SK-N-DZ (cell line): ENCODE measurements around the gene MATN3.
A peak's percentile ranks its signal among the peaks of the same experiment; 100 is the strongest.

Experiments used
- DNase-seq: peaks from one replicate; pipeline ENCODE4 v3.0.0-alpha.2; 2015; ENCODE audit warnings: low spot score

MATN3 gene

DNA sequence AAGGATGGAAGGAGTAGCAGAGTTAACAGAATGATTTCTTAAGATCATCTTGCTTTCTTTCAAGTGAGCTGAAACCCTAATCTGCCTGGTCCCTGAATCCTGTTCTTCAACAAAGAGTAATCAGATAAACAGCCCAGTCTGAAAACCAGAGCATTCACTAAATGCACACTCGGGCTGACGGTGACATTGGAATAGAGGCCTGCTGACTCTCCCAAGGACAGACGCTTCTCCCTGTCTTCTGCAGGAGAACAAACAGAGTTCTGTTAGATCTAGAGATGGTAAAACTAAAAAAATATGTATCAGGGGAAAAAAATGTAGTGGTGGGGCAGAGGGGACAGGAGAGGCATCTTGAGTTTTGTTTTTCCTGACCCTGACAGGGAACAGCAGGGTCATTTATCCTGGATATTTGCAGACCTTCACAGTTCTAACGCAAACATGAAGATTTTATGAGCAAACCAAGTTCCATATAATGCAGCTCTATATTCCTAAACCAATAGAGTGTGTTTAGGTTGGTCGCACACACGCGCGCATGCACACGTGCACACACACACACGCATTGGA, 7.3 kb downstream of the MATN3 start:
- peak; percentile 72 for DNase-seq

DNA sequence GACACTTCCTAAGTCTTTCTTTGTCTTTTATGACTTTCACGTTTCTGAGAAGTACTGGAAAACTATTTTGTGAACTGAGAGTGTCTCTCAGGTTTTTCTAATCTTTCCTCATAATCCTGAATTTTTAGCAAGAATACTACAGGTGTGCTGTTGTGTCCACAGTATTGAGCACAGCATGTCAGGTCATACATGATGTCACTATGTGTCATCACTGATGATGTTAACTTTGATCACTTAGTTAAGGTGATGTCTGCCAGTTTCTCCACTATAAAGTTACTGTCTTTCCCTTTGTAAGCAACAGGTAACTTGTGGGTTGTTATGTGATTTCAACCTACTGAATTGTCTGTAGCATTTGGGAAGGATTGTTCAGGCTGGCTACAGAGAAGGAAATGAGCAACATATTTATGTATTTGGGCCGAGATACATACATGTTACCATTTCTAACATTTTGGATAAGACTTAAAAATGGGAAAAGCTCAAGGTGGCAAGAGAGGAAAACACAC, 11.1 kb downstream of the MATN3 start:
- no peak for DNase-seq

DNA sequence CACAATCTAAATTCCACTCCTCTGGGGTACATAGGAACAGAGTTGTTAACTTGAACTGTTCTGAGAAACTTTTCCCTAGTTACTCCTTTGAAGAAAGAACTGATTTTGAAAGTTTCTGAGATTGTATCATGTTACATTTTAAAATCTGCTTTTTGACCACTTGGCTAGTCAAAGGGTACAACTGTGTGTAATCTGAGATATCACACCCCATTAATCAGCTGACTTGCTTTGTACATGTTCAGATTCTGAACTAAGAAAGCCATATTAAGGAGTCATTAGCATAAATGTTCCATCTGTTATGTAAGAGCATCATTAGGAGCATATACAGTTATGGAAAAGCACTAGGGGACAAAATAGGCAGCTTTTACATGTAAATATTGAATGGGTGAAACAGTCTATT, 18.7 kb downstream of the MATN3 start:
- DNase-seq = no peak

DNA sequence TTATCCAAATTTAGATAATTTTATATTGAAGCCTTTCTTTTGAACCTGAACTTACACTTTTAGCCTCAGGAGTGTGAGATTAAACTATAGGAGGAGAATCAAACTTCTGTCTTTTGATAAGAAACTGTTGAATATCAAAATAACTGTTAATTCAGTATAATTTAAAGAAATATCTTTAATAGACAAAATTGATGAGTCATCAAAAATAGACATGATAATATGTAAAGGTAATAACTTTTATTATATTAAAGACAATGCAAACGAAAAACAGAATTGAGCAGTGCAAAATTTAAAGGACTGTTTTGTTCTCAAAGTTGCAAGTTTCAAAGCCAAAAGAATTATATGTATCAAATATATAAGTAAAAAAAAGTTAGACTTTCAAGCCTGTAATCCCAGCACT, 20.6 kb downstream of the MATN3 start:
- no peak for DNase-seq

DNA sequence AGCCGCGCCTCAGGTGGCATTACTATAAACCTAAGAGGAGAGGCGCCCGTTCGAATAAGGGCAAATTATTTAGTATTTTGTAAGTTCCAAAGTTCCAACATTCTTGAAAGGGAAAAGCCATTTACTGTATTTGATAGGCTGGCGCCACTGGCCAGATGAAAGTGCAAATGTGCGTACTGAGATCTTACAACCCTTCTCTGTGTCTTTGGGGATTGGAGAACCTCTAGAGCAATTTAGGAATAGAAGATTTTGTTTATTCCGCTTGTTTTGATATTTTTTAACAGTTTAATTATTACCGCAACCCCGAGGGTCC, 22.1 kb downstream of the MATN3 start:
- no peak for DNase-seq

DNA sequence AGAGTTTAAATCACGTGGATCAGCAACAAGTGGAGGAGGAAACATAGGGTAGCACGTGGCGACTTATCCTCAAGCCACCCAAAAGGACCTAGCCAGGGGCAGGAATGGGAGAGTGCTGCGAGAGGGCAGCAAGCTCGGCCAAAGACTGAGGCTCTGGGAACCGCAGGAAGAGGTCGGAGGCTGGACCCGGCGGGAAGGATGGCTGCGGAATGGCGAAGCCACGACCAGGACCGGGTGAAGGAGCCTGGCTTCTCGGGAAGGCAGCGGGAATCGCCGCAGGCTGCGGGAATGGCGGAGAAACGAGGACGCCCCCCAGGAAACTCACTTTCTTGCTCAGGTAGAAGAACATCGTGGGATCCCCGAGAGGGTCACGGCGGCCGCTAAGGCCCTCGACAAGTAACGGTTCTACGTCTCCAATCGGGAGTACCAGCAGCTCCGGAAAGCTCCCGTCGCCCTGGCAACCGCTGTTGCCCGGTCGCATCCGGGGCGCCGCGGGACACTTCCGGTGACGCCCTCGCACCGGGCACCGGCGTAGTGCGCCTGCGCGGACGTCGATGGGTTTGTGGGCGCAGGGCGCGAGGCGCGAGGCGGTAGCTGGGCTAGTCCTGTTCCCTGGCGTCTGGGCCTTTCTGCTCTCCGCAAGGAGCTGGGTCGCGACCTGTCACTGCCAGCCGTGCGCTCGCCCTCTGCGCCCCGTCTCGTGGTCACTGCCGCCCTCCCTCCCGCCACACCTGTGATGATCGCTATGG, 22.6 kb downstream of the MATN3 start, which contains the start of gene WDR35:
TSS of gene WDR35 (minus strand) at position 439 of the 749 bp plus-strand sequence. CDS start at position 349, 90 bp downstream.
- DNase-seq = peak; percentile 80

DNA sequence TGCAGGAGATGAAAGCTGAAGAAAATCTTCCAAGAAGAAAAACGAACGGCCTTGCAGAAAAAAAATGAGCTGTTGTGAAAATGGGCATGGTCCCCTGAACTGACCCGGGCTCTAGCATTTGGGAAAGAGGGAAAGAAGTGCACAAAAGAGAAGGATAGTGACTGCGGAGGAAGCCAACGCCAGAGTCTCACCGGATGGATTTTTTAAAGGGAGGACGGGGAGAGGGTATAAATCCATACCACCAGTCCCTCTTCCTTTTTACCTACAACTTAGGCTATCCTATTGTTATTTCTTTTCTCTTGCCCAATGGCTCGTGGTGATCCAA, 23.2 kb downstream of the MATN3 start:
- no peak for DNase-seq

DNA sequence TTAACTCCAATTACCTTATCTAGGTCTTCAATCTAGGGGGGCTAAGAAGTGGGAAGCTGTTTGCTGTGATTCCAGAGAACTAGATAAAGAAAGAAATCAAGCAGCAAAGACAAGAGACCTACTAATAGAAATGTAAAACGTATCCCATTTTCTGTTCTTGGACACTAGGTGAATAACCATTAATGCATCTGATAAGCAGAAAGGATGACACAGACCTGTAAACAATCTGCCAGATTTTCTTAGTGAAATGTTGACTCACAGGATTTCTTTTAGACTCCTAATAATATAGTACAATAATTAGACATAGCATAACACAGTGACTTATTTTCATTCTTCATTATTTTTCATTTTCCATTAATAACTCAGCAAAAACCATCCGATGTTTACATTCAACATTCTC, 23.9 kb downstream of the MATN3 start:
- DNase-seq = no peak

DNA sequence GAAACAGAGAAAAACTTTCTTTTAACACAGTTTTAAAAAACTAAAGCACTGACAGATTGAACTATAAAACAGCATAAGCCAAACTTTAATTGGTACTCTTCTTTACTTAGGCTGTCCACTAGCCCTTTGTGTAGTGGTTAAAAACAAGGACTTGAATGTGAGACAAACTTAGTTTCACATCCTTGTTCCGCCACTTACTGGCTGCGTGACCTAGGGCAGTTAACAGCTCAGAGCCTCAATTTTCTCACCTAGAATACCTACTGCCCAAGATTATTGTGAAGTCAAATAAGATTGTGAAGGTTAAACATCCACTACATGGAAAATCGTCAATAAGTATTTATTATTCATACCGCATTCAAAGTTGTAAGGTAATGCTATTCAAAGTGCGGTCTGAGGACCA, 24.5 kb downstream of the MATN3 start:
- DNase-seq = no peak

DNA sequence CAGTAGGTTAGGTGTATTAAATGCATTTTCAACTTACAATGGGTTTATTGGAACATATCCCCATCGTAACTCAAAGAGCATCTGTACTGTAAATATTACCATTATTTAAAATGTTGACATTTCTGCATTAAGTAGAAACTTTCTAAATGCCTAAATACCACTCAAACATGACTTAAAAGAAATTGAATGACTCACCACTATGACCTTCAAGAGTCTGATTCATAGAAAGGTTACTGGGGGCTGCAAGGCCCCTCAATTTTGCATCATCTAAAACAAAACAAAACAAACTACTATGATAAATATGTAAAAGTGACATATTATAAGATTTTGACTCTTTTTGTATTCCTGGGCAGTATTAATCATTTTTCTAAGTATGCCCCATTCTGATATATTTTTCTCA, 30.2 kb downstream of the MATN3 start:
- DNase-seq = no peak

DNA sequence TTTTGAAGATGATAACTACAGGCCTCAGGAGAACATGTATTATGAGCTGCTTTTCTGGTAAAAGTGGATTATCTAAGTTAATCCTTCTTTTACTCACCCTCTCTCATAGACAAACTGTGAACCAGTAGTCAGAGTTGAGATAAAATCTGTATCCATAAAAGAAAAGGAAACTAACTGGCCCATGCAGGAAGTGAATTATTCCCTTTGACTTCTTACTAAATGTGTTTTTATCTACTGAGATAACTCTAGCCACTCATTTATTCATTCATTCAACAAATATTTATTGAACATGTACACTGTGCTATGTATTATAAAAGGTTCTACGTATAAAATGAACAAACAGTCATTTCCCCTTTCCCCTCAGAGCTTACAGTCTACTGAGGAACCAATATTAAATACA, 32.5 kb downstream of the MATN3 start:
- no peak for DNase-seq

DNA sequence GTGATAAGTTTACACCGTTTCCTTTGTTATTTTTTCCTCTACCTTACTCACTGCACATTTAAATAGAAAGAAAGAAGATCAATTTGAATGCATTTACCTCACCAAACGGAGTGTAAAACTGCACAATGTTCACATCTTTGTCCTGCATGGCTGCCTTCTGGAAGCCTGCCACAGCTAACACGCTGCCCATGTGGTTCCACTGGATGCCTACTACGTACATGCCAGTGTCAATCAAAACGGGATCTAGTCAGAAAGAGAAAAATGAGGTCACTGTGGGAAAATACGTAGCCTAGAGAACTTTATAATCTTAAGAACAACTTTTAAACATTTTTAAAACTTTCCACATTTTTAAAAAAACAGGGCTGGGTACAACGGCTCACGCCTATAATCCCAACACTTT, 39.0 kb downstream of the MATN3 start:
- no peak for DNase-seq

DNA sequence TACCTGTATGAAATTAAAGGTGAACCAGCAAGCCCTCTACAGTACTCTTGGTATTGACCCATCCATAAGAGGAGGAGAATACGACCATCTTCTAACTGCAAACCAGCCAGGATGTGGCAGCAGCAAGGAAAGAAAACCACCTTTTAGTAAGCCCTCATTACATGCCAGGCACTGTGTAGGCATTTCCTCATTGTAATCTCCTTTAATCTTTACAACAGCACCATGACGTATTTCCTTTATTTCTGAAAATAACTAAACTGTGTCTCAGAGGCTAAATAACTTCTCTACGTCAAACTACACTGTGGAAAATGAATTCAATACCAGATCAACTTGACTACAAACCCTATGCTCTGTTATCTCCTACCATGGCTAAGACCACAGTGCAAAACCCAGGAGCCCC, 40.8 kb downstream of the MATN3 start:
- DNase-seq = no peak

DNA sequence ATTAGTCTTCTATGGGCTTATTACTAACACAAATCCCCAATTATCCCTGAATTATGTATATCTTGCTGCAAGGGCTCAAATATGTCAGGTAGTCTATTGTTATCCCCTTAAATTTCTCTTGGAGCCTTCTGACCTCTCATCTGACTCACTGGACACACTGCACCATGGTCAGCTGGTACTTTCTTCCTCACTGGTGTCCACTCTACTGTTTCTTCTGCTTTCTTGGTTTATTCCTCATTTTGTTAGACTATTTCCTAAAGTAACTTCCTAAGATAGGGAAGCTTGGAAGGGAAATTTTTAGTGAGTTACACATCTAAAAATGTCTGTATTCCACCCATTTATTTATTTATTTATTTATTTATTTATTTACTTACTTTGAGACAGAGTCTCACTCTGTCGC, 49.1 kb downstream of the MATN3 start:
- DNase-seq = no peak

DNA sequence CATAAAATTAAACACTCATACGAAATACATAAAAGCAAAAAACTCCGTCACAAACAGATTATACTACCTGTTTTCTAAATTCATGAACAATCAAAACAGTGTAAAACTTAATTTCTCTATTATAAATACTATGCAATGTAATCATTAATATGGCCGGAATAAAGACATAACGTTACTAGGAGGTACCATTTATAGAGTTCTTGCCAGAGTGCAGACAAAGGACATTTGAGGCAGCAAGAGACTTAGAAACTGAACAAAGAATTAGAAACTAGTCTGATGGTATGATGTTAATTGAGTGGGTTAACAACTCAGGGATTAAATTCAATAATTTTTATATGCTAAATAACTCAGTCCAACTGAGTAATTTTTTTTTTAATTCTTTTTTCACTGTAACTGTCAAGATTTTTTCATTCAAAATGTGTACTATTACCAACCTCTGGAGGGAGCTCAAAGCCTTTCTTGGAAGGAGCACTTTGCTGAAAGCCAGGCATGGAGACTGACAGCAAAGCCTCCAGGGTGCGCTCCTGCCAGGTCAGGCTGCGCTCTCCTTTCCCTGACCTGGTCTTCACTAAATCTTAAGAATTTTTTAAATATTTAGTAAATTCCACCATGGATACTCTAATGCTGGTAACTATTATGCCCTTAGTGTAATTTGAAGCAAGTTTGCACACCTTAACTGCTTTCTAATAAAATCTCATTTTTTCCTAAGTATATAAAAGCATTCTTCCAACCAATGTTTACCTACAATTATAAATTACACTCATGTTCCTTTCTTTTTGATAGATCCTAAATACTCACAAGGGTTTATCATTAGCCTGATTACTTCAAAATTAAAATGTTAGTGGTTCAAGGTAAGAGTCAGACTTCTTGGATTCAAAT, 56.7 kb downstream of the MATN3 start:
- DNase-seq = peak; percentile 65

DNA sequence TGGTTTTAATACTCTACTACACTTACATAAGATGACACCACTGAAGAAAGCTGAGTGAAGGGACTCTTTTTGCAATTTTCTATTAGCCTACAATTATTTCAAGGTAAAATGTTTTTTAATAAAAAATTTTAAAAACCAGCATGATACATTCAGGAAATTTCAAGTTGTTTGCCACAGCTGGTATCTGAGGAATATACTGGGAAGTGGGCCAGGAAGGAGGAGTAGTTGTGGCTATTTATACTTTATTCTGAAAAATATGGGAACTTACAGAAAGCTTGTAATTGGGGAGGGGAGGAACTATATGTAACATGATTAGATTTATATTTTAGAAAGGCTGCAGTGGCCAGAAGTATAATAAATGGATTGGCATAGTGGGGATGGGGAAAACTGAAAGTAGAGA, 63.4 kb downstream of the MATN3 start:
- DNase-seq = no peak

DNA sequence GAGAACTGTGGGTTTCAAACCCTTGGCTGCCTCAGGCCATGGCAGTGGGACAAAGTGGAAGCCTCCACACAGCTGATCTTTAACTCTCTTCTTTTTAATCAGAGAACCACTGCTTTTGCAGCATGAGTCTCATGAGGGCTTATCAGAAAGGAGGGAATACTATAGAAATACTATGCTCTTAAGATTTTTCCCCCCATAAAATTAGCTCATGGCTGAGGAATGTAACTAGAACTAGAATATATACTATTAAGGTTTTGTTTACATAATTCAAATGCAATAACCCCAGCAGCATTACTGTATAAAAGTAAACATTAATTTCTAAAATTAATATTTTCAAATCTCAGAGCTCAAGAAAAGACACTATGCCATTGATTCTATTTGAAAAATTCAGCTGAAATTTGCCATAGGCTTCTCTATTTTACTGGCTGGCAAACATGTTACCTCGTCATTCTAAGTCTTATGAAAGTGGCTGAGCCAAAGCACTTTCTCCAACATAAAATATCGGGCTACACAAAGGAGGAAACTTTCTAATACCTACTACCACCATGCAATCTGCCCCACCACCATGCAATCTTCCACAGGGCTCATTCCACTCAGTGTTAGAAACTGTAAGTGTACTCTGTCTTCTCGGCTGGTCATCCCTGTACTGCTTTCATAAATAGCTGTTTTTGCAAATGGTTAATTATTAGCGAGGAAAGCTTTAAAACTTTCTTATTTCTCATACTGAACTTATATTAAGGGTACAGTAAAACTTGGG, 65.1 kb downstream of the MATN3 start:
- no peak for DNase-seq

DNA sequence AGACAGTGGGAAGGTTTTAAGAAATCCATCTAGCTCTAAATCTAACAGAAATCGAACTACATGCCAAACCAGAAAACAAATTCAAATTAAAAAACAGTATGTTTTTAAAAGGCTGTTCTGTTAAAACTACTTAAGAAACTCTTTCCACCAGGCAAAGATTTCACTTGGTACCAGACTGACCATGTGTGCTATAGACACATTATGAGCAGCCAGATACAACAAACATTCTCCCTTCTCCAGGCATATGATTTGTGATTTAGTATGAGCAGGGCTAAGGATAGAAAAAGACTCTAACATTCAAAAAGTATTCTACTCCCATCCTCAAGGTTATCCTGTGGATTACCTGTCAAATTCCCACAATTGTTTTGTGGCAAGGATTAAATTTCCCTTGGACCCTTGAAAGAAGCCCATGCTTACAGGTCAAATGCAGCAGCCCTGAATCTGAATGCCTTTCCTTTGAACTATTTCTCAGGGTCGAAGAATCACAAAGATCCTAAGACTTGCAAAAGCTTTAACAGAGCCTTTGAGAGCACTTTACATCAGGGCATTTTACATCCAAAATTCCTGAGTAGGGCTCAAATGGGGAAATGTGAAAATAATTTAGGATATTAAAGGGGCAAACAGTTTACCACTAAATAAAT, 68.1 kb downstream of the MATN3 start:
- no peak for DNase-seq

DNA sequence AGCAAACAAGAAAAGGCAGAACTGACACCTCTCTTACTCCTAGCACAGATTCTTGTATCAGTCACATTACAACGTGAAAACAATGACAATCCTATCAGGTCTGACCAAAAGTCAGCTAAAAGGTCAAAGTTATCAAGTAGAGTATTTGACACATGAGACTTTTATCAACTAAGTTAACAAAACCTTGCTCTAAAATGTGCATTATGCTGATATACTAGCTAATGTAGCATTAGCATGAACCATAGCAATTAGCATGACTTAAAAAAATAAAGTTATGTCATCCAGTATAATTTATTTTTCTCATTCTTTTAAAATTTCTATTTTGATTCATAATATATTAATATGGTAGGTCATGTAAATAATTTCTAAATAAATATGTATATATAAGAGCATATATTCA, 69.3 kb downstream of the MATN3 start:
- no peak for DNase-seq

DNA sequence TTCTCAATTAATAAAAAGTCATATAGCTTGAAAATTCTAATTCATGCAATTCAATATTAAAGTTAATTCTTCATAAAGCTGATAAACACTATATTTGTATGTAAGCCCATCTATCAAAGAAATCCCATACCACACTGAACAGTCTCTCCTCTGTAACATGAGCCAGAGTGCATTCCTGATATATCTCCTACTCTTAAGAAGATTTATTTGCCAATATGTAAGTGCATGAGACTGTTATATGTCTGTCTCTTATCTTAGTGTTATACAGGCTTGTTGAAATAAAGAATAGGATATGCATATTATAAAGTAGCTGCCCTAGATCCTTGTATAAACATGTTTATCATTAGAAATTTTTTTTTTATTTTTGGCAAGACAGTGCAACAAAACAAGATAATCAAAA, 70.3 kb downstream of the MATN3 start:
- DNase-seq = no peak
